ENCODE measurements around the gene FSTL4.

- TF ChIP-seq EZH2 (IDR thresholded peaks at IDR 0.05; ENCODE audit: borderline replicate concordance, low read depth, low read length, severe bottlenecking) (no peak), CTCF (IDR thresholded peaks at IDR 0.05; ENCODE audit: borderline replicate concordance, extremely low read depth, low read length, poor library complexity, severe bottlenecking) (no peak)
Observed at GRCh38 chr5:133624316-133624715, 12.0 kb upstream of the FSTL4 start.
